ENCODE measurements around the gene RLN1. TPM values are rescaled to one million over a fixed set of nuclear protein-coding genes. Genes with fewer than 3 reads are reported as not detected.
A peak's percentile ranks its signal among the peaks of the same experiment; 100 is the strongest.
"Not testable (repeated sequence)": the region's sequence is repeated elsewhere in the genome, so short reads cannot be mapped to it uniquely, and the experiment has no call there.

Gene RLN1
- total RNA-seq, 4 donors from 2014 or later = 1.3 TPM; not detected in 3

DNA sequence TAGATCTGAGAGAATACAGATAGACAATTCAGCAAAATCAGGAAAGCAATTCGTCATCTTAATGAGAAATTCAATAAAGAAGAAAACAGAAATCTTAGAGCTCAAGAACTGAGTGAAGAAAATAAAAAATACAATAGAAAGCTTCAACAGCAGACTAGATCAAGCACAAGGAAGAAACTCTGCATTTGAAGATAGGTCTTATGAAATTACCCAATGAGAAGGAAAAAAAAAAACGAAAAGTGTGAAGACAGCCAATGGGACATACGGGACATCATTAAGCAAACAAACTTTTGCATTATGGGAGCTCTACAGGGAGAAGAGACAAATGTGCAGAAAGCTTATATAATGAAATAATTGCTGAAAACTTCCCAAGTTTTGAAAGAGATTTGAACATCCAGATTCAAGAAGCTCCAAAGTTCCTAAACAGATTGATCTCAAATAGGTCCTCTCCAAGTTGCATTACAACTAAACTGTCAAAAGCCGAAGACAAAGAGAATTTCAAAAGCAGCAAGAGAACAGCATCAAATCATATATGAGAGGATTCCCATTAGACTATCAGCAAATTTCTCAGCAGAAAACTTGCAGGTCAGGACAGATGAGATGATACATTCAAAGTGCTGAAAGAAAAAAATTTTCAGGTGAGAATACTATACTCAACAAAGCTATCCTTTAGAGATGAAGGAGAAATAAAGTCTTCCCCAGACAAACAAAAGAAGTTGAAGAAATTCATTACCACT, 24.3 kb downstream of the RLN1 start:
- H3K27ac ChIP-seq = no peak overlapping the region
- TF ChIP-seq POLR2A (IDR thresholded peaks at IDR 0.05) (no peak), CTCF (IDR thresholded peaks at IDR 0.05) (no peak)
- no peaks in the 10 kb centered on the region for H3K4me1 ChIP-seq
- no peaks in the 10 kb centered on the region for H3K27me3 ChIP-seq
- intact Hi-C loops (cut with DNase I) = no loop called here
- no peak for DNase-seq
- no peaks in the 10 kb centered on the region for H3K9me3 ChIP-seq
- no peaks in the 10 kb centered on the region for H3K36me3 ChIP-seq
- WGBS, 2 donors = 69 to 70% methylated on average over 4 of the region's 4 CpGs
- H3K4me3 ChIP-seq (replicated peaks in 1 of 3) = no peak overlapping the region

DNA sequence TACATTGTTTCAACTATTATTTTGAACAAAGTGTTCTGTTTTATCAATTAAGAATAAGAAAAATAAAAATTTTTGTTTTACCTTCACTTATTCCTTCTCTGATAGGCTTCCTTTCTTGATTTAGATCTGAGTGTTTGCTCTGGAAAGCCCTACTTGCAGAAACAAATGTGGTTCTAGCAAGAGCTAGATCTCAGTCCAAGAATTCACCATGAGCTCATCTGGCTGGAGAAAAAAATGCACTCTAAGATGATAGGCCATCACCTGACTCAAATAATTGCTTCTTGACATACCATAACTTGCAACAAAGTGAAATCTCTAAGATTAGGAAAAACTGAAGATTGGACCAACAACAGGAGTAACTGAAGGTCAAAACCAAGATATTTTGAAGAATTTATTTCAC, 28.8 kb downstream of the RLN1 start:
- H3K4me1 ChIP-seq = no peaks in the 10 kb centered on the region
- DNase-seq = no peak
- H3K9me3 ChIP-seq = no peaks in the 10 kb centered on the region
- TF ChIP-seq CTCF (IDR thresholded peaks at IDR 0.05) (no peak), POLR2A (IDR thresholded peaks at IDR 0.05) (no peak)
- no peak overlapping the region for H3K4me3 ChIP-seq (replicated peaks in 1 of 3)
- no peaks in the 10 kb centered on the region for H3K36me3 ChIP-seq
- no peaks in the 10 kb centered on the region for H3K27me3 ChIP-seq
- no peak overlapping the region for H3K27ac ChIP-seq
- intact Hi-C loops (cut with DNase I) = no loop called here

DNA sequence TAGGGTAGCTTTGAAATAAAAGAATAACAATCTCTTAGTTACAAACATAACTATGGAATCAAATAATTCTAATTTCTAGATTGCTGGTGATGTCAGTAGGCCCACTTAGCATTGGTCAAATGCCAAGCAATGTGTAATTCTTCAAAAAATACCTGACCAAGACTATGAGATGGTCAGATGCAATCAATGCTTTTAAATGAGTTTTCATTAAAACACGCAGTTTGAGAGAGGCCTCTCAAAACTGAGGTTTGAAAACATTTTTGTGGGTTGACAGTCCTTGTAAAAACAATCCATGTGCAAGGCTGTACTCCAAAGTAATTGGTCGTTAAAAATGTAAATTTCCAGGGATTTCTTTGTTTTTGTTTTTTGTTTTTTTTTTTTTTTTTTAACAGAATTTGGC, 33.9 kb downstream of the RLN1 start:
- H3K9me3 ChIP-seq = no peaks in the 10 kb centered on the region
- H3K36me3 ChIP-seq = no peaks in the 10 kb centered on the region
- DNase-seq = no peak
- no peaks in the 10 kb centered on the region for H3K27me3 ChIP-seq
- no peak overlapping the region for H3K27ac ChIP-seq
- no peak overlapping the region for H3K4me3 ChIP-seq (replicated peaks in 1 of 3)
- H3K4me1 ChIP-seq = no peaks in the 10 kb centered on the region
- WGBS, 2 donors = 86 to 91% methylated on average over 2 of the region's 2 CpGs
- intact Hi-C loops (cut with DNase I) = no loop called here
- no peak for TF ChIP-seq POLR2A (IDR thresholded peaks at IDR 0.05)
- TF ChIP-seq CTCF (IDR thresholded peaks at IDR 0.05) = no peak

GRCh38 chr9:5303840-5304795, 35.6 kb downstream of the RLN1 start, which contains the start of gene RLN2:
TSS of gene RLN2 (minus strand) at chr9:5304716. CDS start at chr9:5304580, 136 bp downstream.
- H3K9me3 ChIP-seq; H3K4me1 ChIP-seq; H3K27me3 ChIP-seq; H3K4me3 ChIP-seq (replicated peaks in 1 of 3); H3K36me3 ChIP-seq; H3K27ac ChIP-seq; intact Hi-C loops (cut with DNase I): not testable (repeated sequence)
- DNase-seq = peak; percentile 4 to 8
- 45 to 58% methylated on average over 7 to 8 of the region's 50 CpGs for WGBS, 2 donors

DNA sequence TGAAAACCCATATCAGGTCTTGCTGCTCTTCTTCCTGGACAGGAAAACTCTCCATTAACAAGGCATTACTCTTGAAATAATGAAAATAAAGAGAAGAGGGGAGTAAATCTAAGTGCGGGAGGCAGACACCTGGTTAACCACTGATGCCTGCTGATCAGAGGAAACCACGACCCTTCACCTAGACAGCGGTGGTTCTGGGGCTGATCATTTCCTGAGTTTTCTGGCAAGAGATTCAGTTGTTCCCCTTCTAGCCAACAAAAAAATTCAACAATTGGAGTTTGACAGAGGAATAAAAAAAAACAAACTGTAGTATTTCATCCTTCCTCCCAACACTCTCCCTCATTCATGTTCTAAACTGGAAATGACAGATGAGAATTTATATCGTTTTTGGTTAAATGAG, 38.1 kb downstream of the RLN1 start:
- Histone ChIP-seq H3K4me3 (replicated peaks in 1 of 3) (no peak overlapping the region), H3K9me3 (no peaks in the 10 kb centered on the region), H3K4me1 (no peaks in the 10 kb centered on the region), H3K27ac (no peak overlapping the region), H3K27me3 (no peaks in the 10 kb centered on the region), H3K36me3 (no peaks in the 10 kb centered on the region)
- DNase-seq = no peak
- intact Hi-C loops (cut with DNase I) = no loop called here
- 67 to 74% methylated on average over 4 of the region's 4 CpGs for WGBS, 2 donors
- TF ChIP-seq CTCF (IDR thresholded peaks at IDR 0.05) (no peak), POLR2A (IDR thresholded peaks at IDR 0.05) (no peak)

All from thyroid gland (tissue), 4 donors.